Mucosa of descending colon (tissue), 3 donors: ENCODE data around the gene CFLAR. TPM values are rescaled to one million over a fixed set of nuclear protein-coding genes. Genes with fewer than 3 reads are reported as not detected.

Source experiments
- ATAC-seq: fragments of 200-7000 bp; cut with Tn5 transposase; one replicate; pipeline ENCODE4 v1.9.1; 2020; ENCODE audit warnings: mild to moderate bottlenecking, moderate library complexity
- DNase-seq, 3 donors: peaks; one replicate each; pipeline ENCODE4 v3.0.0-alpha.2; 2020
- H3K36me3 ChIP-seq: fragments of 200-600 bp; one replicate; pipeline ENCODE4 v1.8.0; 2021; ENCODE audit warnings: low read depth, mild to moderate bottlenecking
- H3K4me1 ChIP-seq: fragments of 200-600 bp; one replicate; pipeline ENCODE4 v1.8.0; 2021; ENCODE audit warnings: low read depth, mild to moderate bottlenecking
- H3K4me3 ChIP-seq: fragments of 200-600 bp; one replicate; pipeline ENCODE4 v1.8.0; 2021; ENCODE audit warnings: mild to moderate bottlenecking
- H3K9me3 ChIP-seq: fragments of 200-600 bp; one replicate; pipeline ENCODE4 v1.8.0; 2021; ENCODE audit warnings: mild to moderate bottlenecking
- intact Hi-C, 2 donors: fragments of 100-400 bp; cut with DNase I in 1 of 2; cut with micrococcal nuclease in 1 of 2; formaldehyde crosslinking; loops; one replicate each; pipeline versions ENCODE4 v1.11.0 to v1.11.1; 2022; cut with DNase I, micrococcal nuclease
- total RNA-seq, 3 donors: library from RNA; stranded (reverse); fragmentation: NEBNext Ultra II Directional in 2 of 3; extraction: Animal tissue kit (Norgen Biotek cat#: 25700) in 2 of 3; gene quantifications; one replicate each; pipeline versions ENCODE4 v1.2.1 to v1.2.4, GENCODE V29; 2021 to 2023
- TF ChIP-seq, protein P1 (sequence below): fragments of 200-600 bp; IDR thresholded peaks from one replicate; pipeline ENCODE4 v1.8.0; 2022; ENCODE audit warnings: antibody characterized with exemption, mild to moderate bottlenecking
- donor health status: DM: no; HTN: no; CAD: no; lungs with moderate emphysema.
- donor health status: DM: no; HTN: no; CAD: no.
- donor health status: DM: no; HTN: yes; CAD: no.

The CFLAR gene
- total RNA-seq, 3 donors from 2014 or later = 161 to 171 (median 166) TPM

DNA sequence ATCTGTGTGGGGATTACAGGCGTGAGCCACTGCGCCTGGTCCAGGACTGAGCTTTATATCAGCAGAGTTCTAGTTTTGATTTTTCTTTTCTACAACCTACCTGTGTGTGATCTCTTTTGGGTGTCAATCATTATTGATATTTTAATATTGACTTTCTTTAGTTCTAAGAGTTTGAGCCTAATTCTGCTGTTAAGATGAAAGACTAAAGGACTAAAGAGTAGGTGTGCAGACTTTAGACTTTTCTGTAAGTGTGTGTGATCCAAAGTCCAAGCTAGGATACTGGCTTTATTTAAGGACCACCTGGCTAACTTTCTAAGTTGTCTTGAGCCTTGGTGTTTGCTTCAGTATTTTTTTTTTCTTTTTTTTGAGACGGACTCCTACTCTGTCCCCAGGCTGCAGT, 79.4 kb downstream of the CFLAR start:
- TF ChIP-seq, protein P1, sequence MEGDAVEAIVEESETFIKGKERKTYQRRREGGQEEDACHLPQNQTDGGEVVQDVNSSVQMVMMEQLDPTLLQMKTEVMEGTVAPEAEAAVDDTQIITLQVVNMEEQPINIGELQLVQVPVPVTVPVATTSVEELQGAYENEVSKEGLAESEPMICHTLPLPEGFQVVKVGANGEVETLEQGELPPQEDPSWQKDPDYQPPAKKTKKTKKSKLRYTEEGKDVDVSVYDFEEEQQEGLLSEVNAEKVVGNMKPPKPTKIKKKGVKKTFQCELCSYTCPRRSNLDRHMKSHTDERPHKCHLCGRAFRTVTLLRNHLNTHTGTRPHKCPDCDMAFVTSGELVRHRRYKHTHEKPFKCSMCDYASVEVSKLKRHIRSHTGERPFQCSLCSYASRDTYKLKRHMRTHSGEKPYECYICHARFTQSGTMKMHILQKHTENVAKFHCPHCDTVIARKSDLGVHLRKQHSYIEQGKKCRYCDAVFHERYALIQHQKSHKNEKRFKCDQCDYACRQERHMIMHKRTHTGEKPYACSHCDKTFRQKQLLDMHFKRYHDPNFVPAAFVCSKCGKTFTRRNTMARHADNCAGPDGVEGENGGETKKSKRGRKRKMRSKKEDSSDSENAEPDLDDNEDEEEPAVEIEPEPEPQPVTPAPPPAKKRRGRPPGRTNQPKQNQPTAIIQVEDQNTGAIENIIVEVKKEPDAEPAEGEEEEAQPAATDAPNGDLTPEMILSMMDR = no peak
- H3K4me1 ChIP-seq = peaks cover 4% of the 10 kb centered on the region
- no peaks in the 10 kb centered on the region for H3K9me3 ChIP-seq
- H3K36me3 ChIP-seq = no peaks in the 10 kb centered on the region
- intact Hi-C loops = no loop called here
- H3K4me3 ChIP-seq = no peak overlapping the region
- no peak for DNase-seq
- no peak for ATAC-seq

DNA sequence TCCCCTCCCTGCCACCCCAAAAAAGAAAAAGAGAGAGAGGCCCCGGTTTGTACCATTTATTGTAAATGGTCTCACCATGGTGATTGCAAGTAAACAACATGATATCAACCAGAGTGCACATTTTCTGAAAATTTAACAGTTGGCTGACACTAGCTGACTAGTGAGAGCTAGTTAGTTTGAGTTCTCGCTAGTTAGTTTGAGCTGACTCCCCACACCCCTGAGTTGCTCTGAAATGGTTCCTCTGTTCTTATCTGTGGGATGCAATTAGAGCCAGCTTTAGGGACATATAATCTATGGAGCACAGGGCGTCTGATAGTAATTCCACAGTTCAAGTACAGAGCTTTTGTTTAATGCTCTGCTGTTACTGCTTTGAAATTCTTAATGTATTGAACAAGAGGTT, 80.0 kb downstream of the CFLAR start:
- no peak for ATAC-seq
- Histone ChIP-seq H3K4me1 (peaks cover 4% of the 10 kb centered on the region), H3K36me3 (no peaks in the 10 kb centered on the region), H3K9me3 (no peaks in the 10 kb centered on the region), H3K4me3 (no peak overlapping the region)
- TF ChIP-seq, protein P1 = no peak
- DNase-seq = no peak
- intact Hi-C loops = no loop called here

DNA sequence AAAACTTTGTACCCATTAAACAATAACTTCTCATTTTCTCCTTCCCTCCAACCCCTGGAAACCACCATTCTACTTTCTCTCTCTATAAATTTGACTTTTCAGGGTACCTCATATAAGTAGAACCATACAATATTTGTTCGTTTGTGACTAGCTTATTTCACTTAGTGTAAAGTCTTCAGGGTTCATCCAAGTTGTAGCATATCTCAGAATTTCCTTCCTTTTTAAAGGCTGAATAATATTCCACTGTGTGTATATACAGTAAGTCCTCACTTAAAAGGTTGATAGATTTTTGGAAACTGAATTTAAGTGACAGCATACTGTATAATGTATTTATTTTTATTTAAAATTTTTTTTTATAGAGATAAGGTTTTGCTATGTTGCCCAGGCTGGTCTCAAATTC, 80.8 kb downstream of the CFLAR start:
- H3K36me3 ChIP-seq = no peaks in the 10 kb centered on the region
- peaks cover 4% of the 10 kb centered on the region for H3K4me1 ChIP-seq
- intact Hi-C loops = no loop called here
- no peaks in the 10 kb centered on the region for H3K9me3 ChIP-seq
- TF ChIP-seq, protein P1 = no peak
- DNase-seq (no peak), ATAC-seq (no peak)
- H3K4me3 ChIP-seq = no peak overlapping the region

DNA sequence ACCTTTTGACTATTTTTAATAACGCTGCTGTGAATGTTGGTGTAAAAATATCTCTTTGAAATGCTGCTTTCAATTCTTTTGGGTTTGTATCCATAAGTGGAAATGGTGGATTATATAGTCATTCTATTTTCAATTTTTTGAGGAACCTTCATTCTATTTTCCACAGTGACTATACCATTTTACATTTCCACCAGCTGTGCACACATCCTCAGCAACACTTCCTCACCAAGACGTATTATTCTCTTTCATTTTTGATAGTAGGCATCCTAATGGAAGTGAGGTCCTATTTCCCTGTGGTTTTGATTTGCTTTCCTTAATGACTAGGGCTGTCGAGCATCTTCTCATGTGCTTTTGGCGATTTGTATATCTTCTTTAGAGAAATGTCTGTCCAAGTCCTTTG, 81.8 kb downstream of the CFLAR start:
- intact Hi-C loops = no loop called here
- H3K4me3 ChIP-seq = no peak overlapping the region
- H3K4me1 ChIP-seq = peaks cover 4% of the 10 kb centered on the region
- no peaks in the 10 kb centered on the region for H3K36me3 ChIP-seq
- DNase-seq (no peak), ATAC-seq (no peak)
- H3K9me3 ChIP-seq = no peaks in the 10 kb centered on the region
- TF ChIP-seq, protein P1 = no peak

DNA sequence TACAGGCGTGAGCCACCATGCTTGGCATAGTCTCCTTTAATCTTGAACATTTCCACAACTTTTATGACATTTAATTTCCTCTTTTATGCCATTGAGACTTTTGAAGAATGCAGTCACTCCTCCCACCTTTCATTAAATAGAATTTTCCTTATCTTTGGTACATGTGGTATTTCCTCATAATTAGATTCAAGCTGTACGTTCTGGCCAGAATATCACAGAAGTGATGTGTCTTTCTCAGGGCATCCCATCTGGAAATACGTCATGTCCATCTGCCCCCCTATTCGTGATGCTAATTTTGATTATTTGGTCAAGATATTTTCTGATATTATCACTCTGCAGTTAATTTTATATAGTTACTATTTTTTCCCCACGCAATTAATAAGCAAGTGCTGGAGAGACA, 83.9 kb downstream of the CFLAR start:
- intact Hi-C loops = no loop called here
- no peaks in the 10 kb centered on the region for H3K9me3 ChIP-seq
- no peak overlapping the region for H3K4me3 ChIP-seq
- DNase-seq (no peak), ATAC-seq (no peak)
- TF ChIP-seq, protein P1 = no peak
- H3K36me3 ChIP-seq = no peaks in the 10 kb centered on the region
- H3K4me1 ChIP-seq = no peaks in the 10 kb centered on the region

DNA sequence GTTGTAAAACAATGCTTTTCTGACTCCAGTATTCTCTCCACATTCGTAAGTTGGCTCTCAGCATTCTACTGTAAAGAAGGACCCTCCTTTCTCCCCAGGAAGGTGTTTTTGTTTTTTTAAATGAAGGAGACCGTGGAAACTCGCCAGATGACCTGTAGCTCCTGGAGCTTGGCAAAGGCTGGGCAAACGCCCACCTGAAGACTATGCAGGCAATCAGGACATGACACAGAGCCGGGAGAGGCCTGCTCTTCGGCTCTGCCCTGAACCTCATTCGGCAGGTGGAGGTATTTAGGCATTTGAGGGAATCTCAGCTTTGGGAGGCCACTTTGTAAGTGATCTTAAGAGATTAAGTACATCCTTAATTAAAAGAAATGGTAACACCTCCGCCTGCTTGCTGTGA, 84.4 kb downstream of the CFLAR start:
- DNase-seq (no peak), ATAC-seq (no peak)
- Histone ChIP-seq H3K9me3 (no peaks in the 10 kb centered on the region), H3K36me3 (no peaks in the 10 kb centered on the region), H3K4me1 (no peaks in the 10 kb centered on the region), H3K4me3 (no peak overlapping the region)
- TF ChIP-seq, protein P1 = no peak
- intact Hi-C loops = no loop called here
